Stimulated activated naive CD8-positive, alpha-beta T cell treated with anti-CD3 and anti-CD28 coated beads, Interleukin-15, Interleukin-2, amounts not matched to agents 100 ng/mL and 50 ng/mL, for 24 hours (primary cell): Measurements from ENCODE around the gene APLP1.
"Not testable (repeated sequence)": the region's sequence is repeated elsewhere in the genome, so short reads cannot be mapped to it uniquely, and the experiment has no call there.

Experiments used
- H3K27ac Mint-ChIP-seq: one replicate; pipeline ENCODE4 v1.8.0; 2021; ENCODE audit warnings: mild to moderate bottlenecking, mixed read lengths
- H3K27me3 Mint-ChIP-seq: one replicate; pipeline ENCODE4 v1.8.0; 2021; ENCODE audit warnings: mixed read lengths
- H3K36me3 Mint-ChIP-seq: one replicate; pipeline ENCODE4 v1.8.0; 2021; ENCODE audit warnings: low read depth, mixed read lengths
- H3K4me1 Mint-ChIP-seq: one replicate; pipeline ENCODE4 v1.8.0; 2021; ENCODE audit warnings: low read depth, mixed read lengths
- H3K4me3 Mint-ChIP-seq: one replicate; pipeline ENCODE4 v1.8.0; 2021; ENCODE audit warnings: mild to moderate bottlenecking, mixed read lengths
- H3K9me3 Mint-ChIP-seq: one replicate; pipeline ENCODE4 v1.8.0; 2021; ENCODE audit warnings: mixed read lengths

APLP1 gene

GRCh38 chr19:35868172-35868822 lies at the start of gene APLP1:
Gene APLP1, plus strand, starts transcription at chr19:35868574. Its CDS starts 63 bp downstream, at chr19:35868637.
- no peak within 1 kb of the TSS for H3K27ac Mint-ChIP-seq
- peaks cover 14% of the 10 kb centered on the region for H3K4me1 Mint-ChIP-seq
- H3K27me3 Mint-ChIP-seq, result peaks cover 42% of the 10 kb centered on the region

GRCh38 chr19:35822579-35822978 lies 45.8 kb upstream of the APLP1 start:
- H3K27ac Mint-ChIP-seq, result no peak overlapping the region
- H3K27me3 Mint-ChIP-seq, result peaks cover 24% of the 10 kb centered on the region
- H3K4me1 Mint-ChIP-seq, result no peaks in the 10 kb centered on the region
- no peaks in the 10 kb centered on the region for H3K9me3 Mint-ChIP-seq
- no peaks in the 10 kb centered on the region for H3K36me3 Mint-ChIP-seq
- no peak overlapping the region for H3K4me3 Mint-ChIP-seq

More at GRCh38 chr19:35868172-35868822, at the start of gene APLP1:
- Mint-ChIP-seq H3K4me3 (peak within 1 kb of the TSS; percentile 33), H3K36me3 (no peaks in the 10 kb centered on the region), H3K9me3 (no peaks in the 10 kb centered on the region)

GRCh38 chr19:35824150-35824549 lies 44.2 kb upstream of the APLP1 start:
- Mint-ChIP-seq H3K4me1 (no peaks in the 10 kb centered on the region), H3K4me3 (no peak overlapping the region), H3K9me3 (no peaks in the 10 kb centered on the region), H3K36me3 (no peaks in the 10 kb centered on the region), H3K27me3 (peaks cover 27% of the 10 kb centered on the region), H3K27ac (no peak overlapping the region)

- Mint-ChIP-seq H3K4me3 (no peak overlapping the region), H3K27me3 (peaks cover 32% of the 10 kb centered on the region), H3K4me1 (no peaks in the 10 kb centered on the region), H3K9me3 (no peaks in the 10 kb centered on the region), H3K27ac (no peak overlapping the region), H3K36me3 (no peaks in the 10 kb centered on the region)
Measured at GRCh38 chr19:35828692-35829301, 39.6 kb upstream of the APLP1 start.

- Mint-ChIP-seq H3K27me3 (peaks cover 34% of the 10 kb centered on the region), H3K4me1 (no peaks in the 10 kb centered on the region), H3K9me3 (no peaks in the 10 kb centered on the region), H3K4me3 (no peak overlapping the region), H3K36me3 (no peaks in the 10 kb centered on the region), H3K27ac (no peak overlapping the region)
Measured at GRCh38 chr19:35830986-35831385, 37.4 kb upstream of the APLP1 start.

GRCh38 chr19:35832054-35832453 lies 36.3 kb upstream of the APLP1 start:
- Mint-ChIP-seq H3K36me3 (no peaks in the 10 kb centered on the region), H3K4me1 (no peaks in the 10 kb centered on the region), H3K27me3 (peaks cover 36% of the 10 kb centered on the region), H3K27ac (no peak overlapping the region), H3K9me3 (no peaks in the 10 kb centered on the region), H3K4me3 (no peak overlapping the region)

GRCh38 chr19:35833972-35834371 lies 34.4 kb upstream of the APLP1 start:
- Mint-ChIP-seq H3K4me1 (no peaks in the 10 kb centered on the region), H3K27me3 (peaks cover 31% of the 10 kb centered on the region), H3K27ac (no peak overlapping the region), H3K36me3 (no peaks in the 10 kb centered on the region), H3K9me3 (no peaks in the 10 kb centered on the region), H3K4me3 (no peak overlapping the region)

- not testable (repeated sequence) for H3K4me3 Mint-ChIP-seq, H3K36me3 Mint-ChIP-seq, H3K27ac Mint-ChIP-seq, H3K4me1 Mint-ChIP-seq, H3K9me3 Mint-ChIP-seq
- peaks cover 27% of the 10 kb centered on the region for H3K27me3 Mint-ChIP-seq
Measured at GRCh38 chr19:35836096-35836495, 32.3 kb upstream of the APLP1 start.

GRCh38 chr19:35841961-35842595 lies 26.3 kb upstream of the APLP1 start:
- Mint-ChIP-seq H3K27me3 (peaks cover 48% of the 10 kb centered on the region), H3K27ac (no peak overlapping the region), H3K4me3 (no peak overlapping the region), H3K4me1 (peaks cover 16% of the 10 kb centered on the region), H3K36me3 (peaks cover 4% of the 10 kb centered on the region), H3K9me3 (no peaks in the 10 kb centered on the region)

GRCh38 chr19:35842666-35843272 lies 25.6 kb upstream of the APLP1 start:
- Mint-ChIP-seq H3K4me1 (peaks cover 16% of the 10 kb centered on the region), H3K4me3 (no peak overlapping the region), H3K9me3 (no peaks in the 10 kb centered on the region), H3K27ac (no peak overlapping the region), H3K36me3 (peaks cover 4% of the 10 kb centered on the region), H3K27me3 (peaks cover 43% of the 10 kb centered on the region)

GRCh38 chr19:35843676-35844481 lies 24.5 kb upstream of the APLP1 start:
- Mint-ChIP-seq H3K4me1 (peaks cover 16% of the 10 kb centered on the region), H3K27ac (no peak overlapping the region), H3K27me3 (peaks cover 43% of the 10 kb centered on the region), H3K9me3 (no peaks in the 10 kb centered on the region), H3K4me3 (no peak overlapping the region), H3K36me3 (peaks cover 4% of the 10 kb centered on the region)

GRCh38 chr19:35844482-35845214 lies 23.7 kb upstream of the APLP1 start:
- peak overlapping the region; percentile 72 for H3K4me3 Mint-ChIP-seq
- no peak overlapping the region for H3K27ac Mint-ChIP-seq
- H3K27me3 Mint-ChIP-seq, result peaks cover 43% of the 10 kb centered on the region
- peaks cover 16% of the 10 kb centered on the region for H3K4me1 Mint-ChIP-seq
- no peaks in the 10 kb centered on the region for H3K9me3 Mint-ChIP-seq
- H3K36me3 Mint-ChIP-seq, result peaks cover 4% of the 10 kb centered on the region

GRCh38 chr19:35845215-35846037 lies 22.9 kb upstream of the APLP1 start:
- no peaks in the 10 kb centered on the region for H3K9me3 Mint-ChIP-seq
- H3K4me1 Mint-ChIP-seq, result peaks cover 16% of the 10 kb centered on the region
- H3K27ac Mint-ChIP-seq, result no peak overlapping the region
- peak overlapping the region; percentile 72 for H3K4me3 Mint-ChIP-seq
- H3K27me3 Mint-ChIP-seq, result peaks cover 43% of the 10 kb centered on the region
- H3K36me3 Mint-ChIP-seq, result peaks cover 4% of the 10 kb centered on the region
